ENCODE data around the gene KCNJ16.

The KCNJ16 gene

GRCh38 chr17:70139449-70139993, 64.5 kb downstream of the KCNJ16 start:
- Histone ChIP-seq H3K36me3 (ENCODE audit: control insufficient read depth, insufficient read depth, low read length) (no peaks in the 10 kb centered on the region), H3K9me3 (ENCODE audit: control insufficient read depth, insufficient read depth, low read length) (no peaks in the 10 kb centered on the region), H3K4me3 (ENCODE audit: low read length) (no peak overlapping the region), H3K27me3 (ENCODE audit: control insufficient read depth, insufficient read depth, low read length) (no peaks in the 10 kb centered on the region), H3K4me1 (ENCODE audit: control insufficient read depth, insufficient read depth, low read length) (no peaks in the 10 kb centered on the region), H3K27ac (ENCODE audit: low read length) (no peak overlapping the region)
- WGBS (ENCODE audit: insufficient coverage, insufficient read length) = no CpG with 5 or more reads among the region's 3 CpGs
- no peak for DNase-seq (ENCODE audit: low read depth, low spot score)

- Histone ChIP-seq H3K36me3 (ENCODE audit: control insufficient read depth, insufficient read depth, low read length) (no peaks in the 10 kb centered on the region), H3K9me3 (ENCODE audit: control insufficient read depth, insufficient read depth, low read length) (no peaks in the 10 kb centered on the region), H3K27ac (ENCODE audit: low read length) (no peak overlapping the region), H3K4me3 (ENCODE audit: low read length) (no peak overlapping the region), H3K4me1 (ENCODE audit: control insufficient read depth, insufficient read depth, low read length) (no peaks in the 10 kb centered on the region), H3K27me3 (ENCODE audit: control insufficient read depth, insufficient read depth, low read length) (no peaks in the 10 kb centered on the region)
- no peak for DNase-seq (ENCODE audit: low read depth, low spot score)
- WGBS (ENCODE audit: insufficient coverage, insufficient read length) = no CpG with 5 or more reads among the region's 6 CpGs
These were observed 69.3 kb downstream of the KCNJ16 start for GRCh38 chr17:70144260-70144846.

- no CpG with 5 or more reads among the region's 3 CpGs for WGBS (ENCODE audit: insufficient coverage, insufficient read length)
These were observed 78.2 kb downstream of the KCNJ16 start for GRCh38 chr17:70153210-70153609.

GRCh38 chr17:70157151-70157550, 82.1 kb downstream of the KCNJ16 start:
- Histone ChIP-seq H3K9me3 (ENCODE audit: control insufficient read depth, insufficient read depth, low read length) (no peaks in the 10 kb centered on the region), H3K27ac (ENCODE audit: low read length) (no peak overlapping the region), H3K4me1 (ENCODE audit: control insufficient read depth, insufficient read depth, low read length) (no peaks in the 10 kb centered on the region), H3K4me3 (ENCODE audit: low read length) (no peak overlapping the region), H3K27me3 (ENCODE audit: control insufficient read depth, insufficient read depth, low read length) (no peaks in the 10 kb centered on the region), H3K36me3 (ENCODE audit: control insufficient read depth, insufficient read depth, low read length) (no peaks in the 10 kb centered on the region)
- no peak for DNase-seq (ENCODE audit: low read depth, low spot score)
- no CpG with 5 or more reads among the region's 4 CpGs for WGBS (ENCODE audit: insufficient coverage, insufficient read length)

More at GRCh38 chr17:70153210-70153609, 78.2 kb downstream of the KCNJ16 start:
- Histone ChIP-seq H3K4me3 (ENCODE audit: low read length) (no peak overlapping the region), H3K27ac (ENCODE audit: low read length) (no peak overlapping the region), H3K4me1 (ENCODE audit: control insufficient read depth, insufficient read depth, low read length) (no peaks in the 10 kb centered on the region), H3K36me3 (ENCODE audit: control insufficient read depth, insufficient read depth, low read length) (no peaks in the 10 kb centered on the region), H3K9me3 (ENCODE audit: control insufficient read depth, insufficient read depth, low read length) (no peaks in the 10 kb centered on the region), H3K27me3 (ENCODE audit: control insufficient read depth, insufficient read depth, low read length) (no peaks in the 10 kb centered on the region)
- DNase-seq (ENCODE audit: low read depth, low spot score) = no peak

GRCh38 chr17:70158180-70158579, 83.2 kb downstream of the KCNJ16 start:
- no peaks in the 10 kb centered on the region for H3K27me3 ChIP-seq (ENCODE audit: control insufficient read depth, insufficient read depth, low read length)
- no peak for DNase-seq (ENCODE audit: low read depth, low spot score)
- WGBS (ENCODE audit: insufficient coverage, insufficient read length) = no CpG with 5 or more reads among the region's 4 CpGs

GRCh38 chr17:70158591-70158990, 83.6 kb downstream of the KCNJ16 start:
- no peak for DNase-seq (ENCODE audit: low read depth, low spot score)
- Histone ChIP-seq H3K4me3 (ENCODE audit: low read length) (no peak overlapping the region), H3K9me3 (ENCODE audit: control insufficient read depth, insufficient read depth, low read length) (no peaks in the 10 kb centered on the region), H3K27ac (ENCODE audit: low read length) (no peak overlapping the region), H3K27me3 (ENCODE audit: control insufficient read depth, insufficient read depth, low read length) (no peaks in the 10 kb centered on the region), H3K36me3 (ENCODE audit: control insufficient read depth, insufficient read depth, low read length) (no peaks in the 10 kb centered on the region), H3K4me1 (ENCODE audit: control insufficient read depth, insufficient read depth, low read length) (no peaks in the 10 kb centered on the region)
- WGBS (ENCODE audit: insufficient coverage, insufficient read length) = no CpG with 5 or more reads among the region's 6 CpGs

More at GRCh38 chr17:70158180-70158579, 83.2 kb downstream of the KCNJ16 start:
- no peaks in the 10 kb centered on the region for H3K9me3 ChIP-seq (ENCODE audit: control insufficient read depth, insufficient read depth, low read length)
- H3K4me1 ChIP-seq (ENCODE audit: control insufficient read depth, insufficient read depth, low read length) = no peaks in the 10 kb centered on the region
- H3K36me3 ChIP-seq (ENCODE audit: control insufficient read depth, insufficient read depth, low read length) = no peaks in the 10 kb centered on the region
- no peak overlapping the region for H3K27ac ChIP-seq (ENCODE audit: low read length)
- H3K4me3 ChIP-seq (ENCODE audit: low read length) = no peak overlapping the region

- DNase-seq (ENCODE audit: low read depth, low spot score) = no peak
- H3K4me3 ChIP-seq (ENCODE audit: low read length) = no peak overlapping the region
- H3K27me3 ChIP-seq (ENCODE audit: control insufficient read depth, insufficient read depth, low read length) = no peaks in the 10 kb centered on the region
- H3K27ac ChIP-seq (ENCODE audit: low read length) = no peak overlapping the region
- no peaks in the 10 kb centered on the region for H3K36me3 ChIP-seq (ENCODE audit: control insufficient read depth, insufficient read depth, low read length)
- WGBS (ENCODE audit: insufficient coverage, insufficient read length) = no CpG with 5 or more reads among the region's 2 CpGs
- no peaks in the 10 kb centered on the region for H3K9me3 ChIP-seq (ENCODE audit: control insufficient read depth, insufficient read depth, low read length)
- H3K4me1 ChIP-seq (ENCODE audit: control insufficient read depth, insufficient read depth, low read length) = no peaks in the 10 kb centered on the region
These were observed 85.0 kb downstream of the KCNJ16 start for GRCh38 chr17:70159980-70160379.

GRCh38 chr17:70161519-70161918, 86.5 kb downstream of the KCNJ16 start:
- Histone ChIP-seq H3K36me3 (ENCODE audit: control insufficient read depth, insufficient read depth, low read length) (no peaks in the 10 kb centered on the region), H3K9me3 (ENCODE audit: control insufficient read depth, insufficient read depth, low read length) (no peaks in the 10 kb centered on the region), H3K4me3 (ENCODE audit: low read length) (no peak overlapping the region), H3K27ac (ENCODE audit: low read length) (no peak overlapping the region), H3K4me1 (ENCODE audit: control insufficient read depth, insufficient read depth, low read length) (no peaks in the 10 kb centered on the region), H3K27me3 (ENCODE audit: control insufficient read depth, insufficient read depth, low read length) (no peaks in the 10 kb centered on the region)
- DNase-seq (ENCODE audit: low read depth, low spot score) = no peak
- no CpG with 5 or more reads among the region's 1 CpG for WGBS (ENCODE audit: insufficient coverage, insufficient read length)

- no CpG with 5 or more reads among the region's 2 CpGs for WGBS (ENCODE audit: insufficient coverage, insufficient read length)
- Histone ChIP-seq H3K36me3 (ENCODE audit: control insufficient read depth, insufficient read depth, low read length) (no peaks in the 10 kb centered on the region), H3K4me1 (ENCODE audit: control insufficient read depth, insufficient read depth, low read length) (no peaks in the 10 kb centered on the region; the same call in 1 of the 2 replicates), H3K9me3 (ENCODE audit: control insufficient read depth, insufficient read depth, low read length) (no peaks in the 10 kb centered on the region), H3K4me3 (ENCODE audit: low read length) (no peak overlapping the region), H3K27me3 (ENCODE audit: control insufficient read depth, insufficient read depth, low read length) (peaks cover 3% of the 10 kb centered on the region; the same call in 1 of the 2 replicates), H3K27ac (ENCODE audit: low read length) (no peak overlapping the region)
- DNase-seq (ENCODE audit: low read depth, low spot score) = no peak
These were observed 90.4 kb downstream of the KCNJ16 start for GRCh38 chr17:70165383-70165782.

GRCh38 chr17:70166615-70167014, 91.6 kb downstream of the KCNJ16 start:
- H3K4me3 ChIP-seq (ENCODE audit: low read length) = no peak overlapping the region
- no peak for DNase-seq (ENCODE audit: low read depth, low spot score)
- H3K36me3 ChIP-seq (ENCODE audit: control insufficient read depth, insufficient read depth, low read length) = no peaks in the 10 kb centered on the region
- H3K27ac ChIP-seq (ENCODE audit: low read length) = no peak overlapping the region
- no peaks in the 10 kb centered on the region; the same call in 1 of the 2 replicates for H3K4me1 ChIP-seq (ENCODE audit: control insufficient read depth, insufficient read depth, low read length)
- no peaks in the 10 kb centered on the region for H3K9me3 ChIP-seq (ENCODE audit: control insufficient read depth, insufficient read depth, low read length)
- WGBS (ENCODE audit: insufficient coverage, insufficient read length) = no CpG with 5 or more reads among the region's 4 CpGs
- H3K27me3 ChIP-seq (ENCODE audit: control insufficient read depth, insufficient read depth, low read length) = peaks cover 3% of the 10 kb centered on the region; the same call in 1 of the 2 replicates

Data from iPS DF 6.9 (cell line).